DMS153 (cell line): ENCODE data around the gene AOPEP.

ENCODE experiments used
- DNase-seq: peaks from one replicate; lab custom pipeline; 2025; lab: John Stamatoyannopoulos, UW

AOPEP gene

DNA sequence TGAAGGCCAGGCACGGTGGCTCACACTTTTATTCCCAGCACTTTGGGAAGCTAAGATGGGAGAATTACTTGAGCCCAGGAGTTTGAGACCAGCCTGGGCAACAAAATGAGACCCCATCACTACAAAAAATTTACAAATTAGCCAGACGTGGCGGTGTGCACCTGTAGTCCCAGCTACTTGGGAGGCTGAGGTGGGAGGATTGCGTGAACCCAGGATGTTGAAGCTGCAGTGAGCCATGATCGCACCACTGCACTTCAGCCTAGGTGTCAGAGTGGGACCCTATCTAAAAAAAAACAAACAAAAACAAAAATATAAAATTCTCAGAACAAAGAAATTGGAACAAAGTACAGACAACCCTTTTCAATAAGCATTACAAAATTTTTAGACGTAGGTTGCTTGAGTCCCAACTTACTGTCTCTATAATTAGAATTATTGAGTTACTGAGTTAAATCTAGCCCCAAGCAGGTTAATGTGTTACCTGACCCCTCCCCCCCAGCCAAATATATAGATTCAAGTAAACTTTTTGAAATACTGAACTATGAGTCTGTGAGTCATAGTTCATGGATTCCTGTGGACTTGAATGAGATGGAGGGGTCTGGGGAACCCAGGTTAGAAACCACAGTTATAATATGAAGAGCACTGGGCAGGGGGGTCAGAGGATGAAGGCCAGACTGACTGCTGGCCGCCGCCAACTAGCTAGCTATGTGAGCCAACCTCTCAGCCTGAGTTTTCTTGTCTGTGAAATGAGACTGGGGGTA lies 173.1 kb downstream of the AOPEP start:
- DNase-seq = no peak

DNA sequence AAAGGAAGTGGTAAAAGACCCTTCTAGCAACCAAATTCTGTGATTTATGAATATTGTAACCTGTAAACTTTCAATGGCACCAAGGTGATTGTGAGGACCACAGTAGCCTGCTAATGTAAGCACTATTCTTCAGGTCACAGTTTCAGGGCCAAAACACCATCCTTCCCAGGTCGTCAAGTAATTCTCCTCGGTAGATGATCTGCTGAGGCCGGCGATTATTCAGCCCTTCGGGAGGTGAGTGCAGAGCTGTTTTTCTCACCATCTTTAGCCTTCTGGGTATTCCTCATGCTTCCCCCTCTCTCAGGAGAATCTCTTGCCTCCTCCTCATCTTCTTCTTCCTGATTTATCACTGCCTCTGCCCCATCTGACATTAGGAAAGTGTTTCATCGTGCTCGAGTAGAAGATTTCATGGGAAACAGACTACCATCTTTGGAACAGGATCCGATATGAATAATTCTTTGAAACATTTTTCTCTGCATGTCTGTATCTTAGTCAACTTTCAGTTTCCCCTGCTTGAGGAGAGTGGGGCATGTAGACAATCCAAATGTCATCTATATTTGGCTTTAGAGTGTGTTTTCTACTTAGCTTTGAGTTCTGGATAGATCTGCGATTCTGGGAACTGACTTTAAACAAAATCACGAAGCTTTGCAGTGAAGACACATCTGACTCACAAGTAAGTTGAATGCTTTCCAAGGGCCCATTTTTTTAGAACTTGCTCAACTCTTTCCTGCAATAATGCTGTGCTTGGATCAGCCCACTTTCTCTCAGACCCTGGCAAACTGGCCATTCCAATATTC lies 173.9 kb downstream of the AOPEP start:
- DNase-seq = no peak

DNA sequence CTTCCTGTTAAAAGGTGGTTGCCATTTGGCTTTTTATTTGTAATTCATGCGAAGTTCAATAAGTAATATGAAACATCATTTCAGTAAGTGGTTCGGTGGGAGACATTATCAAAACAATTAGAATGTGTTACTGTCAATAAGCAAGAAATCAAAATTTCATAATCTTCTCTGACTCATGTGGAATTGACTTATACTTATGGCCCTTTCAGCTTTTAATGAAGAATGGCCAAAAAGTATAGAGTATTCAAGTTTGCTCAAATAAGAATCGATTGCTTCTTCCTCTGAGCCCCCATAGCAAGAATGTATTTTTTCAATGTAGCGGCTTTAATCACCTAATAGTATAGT lies 174.5 kb downstream of the AOPEP start:
- no peak for DNase-seq

DNA sequence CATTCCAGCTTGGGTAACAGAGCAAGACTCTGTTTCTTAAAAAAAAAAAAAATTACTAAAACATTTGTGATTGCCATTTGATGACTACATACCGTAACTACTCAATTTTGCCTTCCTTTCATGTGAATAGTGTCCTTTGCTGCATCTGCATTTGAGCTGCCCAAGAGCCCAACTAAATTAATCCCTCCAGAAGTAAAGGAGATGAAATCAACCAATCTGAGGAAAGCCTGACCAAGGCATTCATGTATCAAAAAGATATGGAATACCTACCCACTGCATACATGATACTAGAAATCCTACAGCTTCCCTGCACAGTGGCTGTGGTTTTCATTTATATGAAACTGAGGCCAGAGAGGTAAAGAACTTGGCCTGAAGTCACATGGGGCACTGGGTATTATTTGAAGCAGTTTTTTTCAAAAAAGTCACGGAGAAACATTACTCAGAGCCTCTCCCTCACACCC lies 177.5 kb downstream of the AOPEP start:
- no peak for DNase-seq

- no peak for DNase-seq
Observed at GRCh38 chr9:94904806-94905205, 178.3 kb downstream of the AOPEP start.

- DNase-seq = no peak
Observed at GRCh38 chr9:94905606-94906005, 179.1 kb downstream of the AOPEP start.

DNA sequence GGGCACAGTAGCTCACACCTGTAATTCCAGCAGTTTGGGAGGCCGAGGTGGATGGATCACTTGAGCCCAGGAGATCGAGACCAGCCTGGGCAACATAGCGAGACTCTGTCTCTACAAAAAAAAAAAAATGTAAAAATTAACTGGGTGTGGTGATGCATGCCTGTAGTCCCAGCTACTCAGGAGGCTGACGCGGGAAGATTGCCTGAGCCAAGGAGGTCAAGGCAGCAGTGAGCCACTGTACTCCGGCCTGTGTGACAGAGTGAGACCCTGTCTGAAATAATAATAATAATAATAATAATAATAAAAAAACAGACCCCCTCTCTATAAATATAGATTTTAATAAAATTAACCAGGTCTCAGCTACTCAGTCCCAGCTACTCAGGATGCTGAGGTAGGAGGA lies 179.7 kb downstream of the AOPEP start:
- DNase-seq = no peak

DNA sequence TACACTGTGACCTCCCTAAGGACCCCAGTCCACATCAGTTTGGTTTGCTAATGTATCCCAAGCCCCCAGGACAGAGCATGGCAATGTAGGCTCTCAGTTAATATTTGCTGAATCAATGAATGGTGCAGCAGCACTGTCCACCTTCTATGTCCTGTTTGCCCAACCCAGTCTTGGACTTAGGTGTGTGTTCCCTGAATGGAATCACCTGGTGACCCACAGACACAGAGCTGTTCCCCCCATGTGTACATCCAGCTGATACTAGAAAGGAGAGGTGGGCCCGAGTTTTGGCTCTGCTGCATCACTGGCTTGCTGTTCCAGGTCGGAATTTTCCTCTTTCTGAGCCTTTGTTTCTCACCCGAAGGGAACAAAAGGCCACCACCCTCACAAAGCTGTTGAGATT lies 180.2 kb downstream of the AOPEP start:
- DNase-seq = no peak

DNA sequence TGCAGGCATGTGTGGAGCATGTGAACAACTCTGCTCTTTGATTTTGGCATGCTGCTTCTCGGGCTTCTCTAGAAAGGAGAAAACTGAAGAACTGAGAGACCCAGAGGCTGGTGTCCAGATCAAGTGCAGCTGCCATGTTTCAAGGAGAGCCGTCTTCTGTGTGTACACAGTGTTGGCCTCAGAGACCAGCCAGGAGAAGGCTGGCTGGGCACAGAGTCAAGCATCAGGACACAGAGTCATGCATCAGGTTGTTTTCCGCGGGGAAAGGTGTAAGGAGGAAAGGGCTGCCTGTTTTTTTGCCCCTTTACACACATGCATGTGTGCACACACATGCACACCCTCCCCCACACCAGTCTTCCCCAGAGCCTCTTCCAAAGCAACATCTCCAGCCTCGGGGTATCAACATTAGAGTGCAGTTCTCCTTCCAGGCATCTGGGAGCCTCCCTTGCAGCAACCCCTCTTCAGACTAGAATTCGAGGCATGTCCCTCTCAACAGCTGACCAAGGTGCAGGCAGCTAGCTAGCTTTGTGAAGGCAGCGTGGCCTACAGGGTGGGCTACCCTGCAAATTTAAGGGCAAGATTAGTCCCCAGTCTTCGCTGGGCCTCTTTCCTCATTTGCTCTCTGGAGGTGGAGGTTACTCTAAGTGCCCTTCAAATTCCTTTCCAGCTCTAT lies 180.9 kb downstream of the AOPEP start:
- no peak for DNase-seq

DNA sequence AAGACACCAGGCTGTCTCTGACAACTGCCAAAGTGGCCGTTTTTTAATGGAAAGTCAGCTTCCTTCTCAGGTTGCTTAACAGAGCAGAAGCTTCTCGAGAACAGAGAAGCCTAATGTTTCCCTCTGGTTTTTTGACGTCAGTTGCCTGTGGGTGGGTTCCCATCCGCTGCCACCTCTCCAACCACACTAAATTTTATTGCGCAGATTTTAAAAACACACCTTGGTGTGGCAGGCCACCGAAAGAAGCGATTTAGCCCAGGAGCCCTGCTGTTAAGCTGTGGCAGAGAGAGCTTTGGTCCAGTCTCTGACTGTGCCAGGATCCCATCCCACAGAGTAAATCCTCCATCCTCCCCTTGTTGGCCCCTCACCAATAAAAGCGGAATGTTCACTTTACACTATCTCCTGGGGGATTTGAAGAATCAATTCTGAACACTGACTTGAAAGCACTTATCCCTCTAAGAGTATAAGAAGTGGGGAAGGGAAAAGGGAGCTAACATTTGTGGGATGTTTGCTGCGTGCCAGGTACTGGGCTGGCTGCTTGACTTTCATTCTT lies 181.6 kb downstream of the AOPEP start:
- no peak for DNase-seq

DNA sequence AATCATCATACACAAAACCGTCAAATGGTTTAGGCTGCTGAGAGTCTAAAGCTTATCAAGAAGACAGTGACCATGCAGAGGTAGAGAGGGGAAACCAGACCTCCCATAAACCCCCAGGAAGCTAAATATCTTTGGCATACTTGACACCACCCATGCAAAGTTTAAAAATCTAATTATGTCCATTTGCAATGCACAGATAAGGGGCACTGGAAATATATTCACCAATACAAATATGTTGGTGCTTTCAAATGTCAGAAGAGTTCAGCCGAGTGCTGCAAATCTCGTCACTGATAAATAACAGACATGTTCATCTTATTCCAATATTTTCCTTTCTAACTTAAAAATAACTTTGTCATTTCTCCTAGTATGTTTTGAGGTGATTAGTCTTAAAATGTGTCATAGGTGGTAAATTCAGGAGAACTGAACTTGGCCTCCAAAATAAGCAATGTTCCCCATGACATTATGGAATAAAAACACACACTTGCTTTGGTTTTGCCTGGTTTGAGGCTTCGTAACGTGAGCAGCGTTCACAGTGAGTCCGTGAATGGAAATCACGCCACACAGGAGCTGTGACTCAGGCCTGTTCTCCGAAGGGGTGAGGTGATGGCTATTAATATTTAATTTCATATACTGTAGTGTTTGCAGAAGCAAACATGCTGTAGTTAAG lies 182.2 kb downstream of the AOPEP start:
- no peak for DNase-seq

GRCh38 chr9:94909250-94909894 lies 182.9 kb downstream of the AOPEP start:
- DNase-seq = no peak

DNA sequence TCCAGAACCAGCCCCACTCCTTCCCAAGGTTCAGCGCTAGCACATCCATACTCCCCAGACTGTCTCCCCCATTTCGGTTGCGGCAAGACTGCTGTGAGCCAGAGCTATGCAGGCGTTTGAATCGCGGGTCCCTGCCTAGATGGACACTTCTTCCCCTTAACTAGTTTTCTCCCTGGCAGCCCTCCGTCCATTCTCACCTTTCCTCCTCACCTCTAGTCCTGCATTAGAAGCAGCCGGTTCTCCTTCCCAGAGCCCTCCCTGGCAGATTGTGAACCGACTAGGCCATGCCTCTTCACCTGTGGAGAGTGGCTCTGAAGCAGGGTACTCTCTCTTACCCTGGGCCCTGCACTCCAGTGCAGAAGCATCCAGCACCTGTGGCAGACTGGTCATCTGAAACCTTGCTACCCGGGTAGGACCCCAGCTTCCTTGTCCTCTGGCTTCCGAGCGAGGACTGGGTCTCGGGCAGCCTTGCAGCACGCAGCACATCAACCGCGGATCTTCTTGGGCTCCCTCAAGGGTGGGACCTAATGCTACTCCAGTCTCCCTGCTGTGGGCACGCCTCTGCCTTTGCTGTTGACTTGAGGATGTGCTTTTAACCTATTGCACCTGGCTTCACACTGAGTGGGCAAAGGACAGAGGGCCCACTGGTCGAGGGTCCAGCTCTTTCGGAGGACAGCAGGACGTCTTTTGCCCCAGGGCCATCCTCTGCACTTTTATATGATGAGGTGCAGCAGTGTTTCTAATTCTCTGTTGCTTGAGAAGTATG lies 183.6 kb downstream of the AOPEP start:
- no peak for DNase-seq

- DNase-seq = no peak
Observed at GRCh38 chr9:94911211-94911610, 184.7 kb downstream of the AOPEP start.

GRCh38 chr9:94911986-94912635 lies 185.6 kb downstream of the AOPEP start:
- DNase-seq = no peak

DNA sequence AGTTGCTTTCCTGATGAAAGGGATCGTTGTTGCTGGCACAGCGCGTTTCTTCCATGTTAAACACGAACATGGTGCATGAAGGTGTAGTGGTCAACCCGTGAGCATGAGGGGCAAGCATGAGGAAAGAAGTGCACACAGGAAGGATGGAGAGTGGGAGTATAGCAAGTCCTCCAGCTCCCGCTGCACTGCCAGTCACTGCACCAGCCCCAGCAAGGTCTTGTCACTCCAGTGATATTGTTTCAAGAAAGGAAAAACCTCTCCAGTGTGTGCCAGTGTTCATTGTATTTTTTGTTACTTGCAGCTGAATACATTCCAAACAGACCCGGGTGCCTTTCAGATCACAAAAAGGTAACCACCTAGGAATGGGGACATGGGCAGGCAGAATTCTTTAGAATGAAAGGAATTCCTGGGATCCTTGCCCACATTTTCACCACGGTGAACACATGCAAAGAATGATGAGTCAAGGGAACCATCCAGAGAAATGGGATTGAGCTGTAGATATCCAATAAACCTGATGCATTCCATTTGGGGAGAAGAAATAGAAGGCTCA lies 186.3 kb downstream of the AOPEP start:
- DNase-seq = no peak

DNA sequence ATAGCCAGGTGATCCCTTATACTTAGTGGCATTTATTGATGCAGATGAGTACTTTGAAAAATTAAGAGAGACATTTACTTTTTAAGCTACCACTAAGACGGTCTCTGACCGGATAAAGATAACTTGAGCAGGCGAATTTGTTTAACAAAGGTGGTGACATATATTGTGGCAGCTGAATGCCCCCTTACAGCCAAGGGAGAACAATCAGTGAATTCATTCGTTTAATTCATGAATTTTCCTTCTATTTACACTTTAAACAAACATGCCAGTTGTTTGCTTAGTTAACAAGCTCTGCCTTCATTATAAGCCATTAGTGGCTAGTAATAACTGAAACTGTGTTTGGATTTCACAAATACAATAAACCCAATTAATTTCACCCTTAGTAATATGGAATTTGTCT lies 187.1 kb downstream of the AOPEP start:
- DNase-seq = peak; percentile 49

GRCh38 chr9:94915476-94916450 lies 189.3 kb downstream of the AOPEP start:
- no peak for DNase-seq

GRCh38 chr9:94916956-94917355 lies 190.5 kb downstream of the AOPEP start:
- DNase-seq = no peak
